ENCODE measurements around the gene COL2A1.

- no peak for TF ChIP-seq OSR1 (CRISPR knock-in tag; IDR thresholded peaks at IDR 0.05)
- no peak for TF ChIP-seq ZFP3 (CRISPR knock-in tag; IDR thresholded peaks at IDR 0.05)
- no peak for TF ChIP-seq ZFP30 (CRISPR knock-in tag; IDR thresholded peaks at IDR 0.05)
- TF ChIP-seq ZNF70 (CRISPR knock-in tag; IDR thresholded peaks at IDR 0.05): no peak
- TF ChIP-seq TOX (CRISPR knock-in tag; IDR thresholded peaks at IDR 0.05; ENCODE audit: borderline replicate concordance): no peak
These were observed 36.6 kb downstream of the COL2A1 start for GRCh38 chr12:47967461-47968321.
